DND-41 (cell line): ENCODE measurements around the gene CCNY.

Source experiments
- ATAC-seq: fragments of 200-7000 bp; cut with Tn5 transposase; 3 replicates; pipeline ENCODE4 v1.9.1; 2021; ENCODE audit warnings: low read depth; ENCODE audit not compliant: insufficient read depth
- DNase-seq: peaks from one replicate; pipeline ENCODE4 v3.0.0-alpha.2; 2020
- H2AFZ ChIP-seq: 2 replicates; pipeline ENCODE4 v1.6.0; 2012; ENCODE audit warnings: low read depth, low read length
- H3K27ac ChIP-seq: 2 replicates; pipeline ENCODE4 v1.5.1; 2012; ENCODE audit warnings: low read length, inconsistent platforms
- H3K27me3 ChIP-seq: fragments of 200-600 bp; sonication (generic); 2 replicates; pipeline ENCODE4 v1.6.0; 2012; ENCODE audit warnings: low read length, mild to moderate bottlenecking, inconsistent platforms; ENCODE audit not compliant: insufficient read depth, poor library complexity
- H3K36me3 ChIP-seq: 2 replicates; pipeline ENCODE4 v1.5.1; 2012; ENCODE audit warnings: low read length, inconsistent platforms; ENCODE audit not compliant: insufficient read depth
- H3K4me1 ChIP-seq: 2 replicates; pipeline ENCODE4 v1.5.1; 2012; ENCODE audit warnings: mild to moderate bottlenecking, low read length; ENCODE audit not compliant: insufficient read depth
- H3K4me2 ChIP-seq: 2 replicates; pipeline ENCODE4 v1.6.0; 2012; ENCODE audit warnings: mild to moderate bottlenecking, moderate library complexity, low read length, inconsistent platforms; ENCODE audit not compliant: insufficient read depth
- H3K4me3 ChIP-seq, 2 experiments: fragments of 200-600 bp in 1 of 2; shearing (Covaris generic) in 1 of 2; 2 replicates each; pipeline ENCODE4 v1.5.1; 2012 to 2016; ENCODE audit warnings: inconsistent platforms in 2 of 2, low read length in 2 of 2, mild to moderate bottlenecking in 2 of 2, low read depth in 1 of 2, moderate library complexity in 1 of 2
- H3K79me2 ChIP-seq: 2 replicates; pipeline ENCODE4 v1.6.0; 2012; ENCODE audit warnings: low read length, inconsistent platforms; ENCODE audit not compliant: insufficient read depth
- H3K9ac ChIP-seq: 2 replicates; pipeline ENCODE4 v1.6.0; 2012; ENCODE audit warnings: low read depth, mild to moderate bottlenecking, inconsistent platforms, low read length, moderate library complexity
- H3K9me3 ChIP-seq: 2 replicates; pipeline ENCODE4 v1.5.1; 2012; ENCODE audit warnings: low read length, moderate library complexity, mild to moderate bottlenecking, inconsistent platforms; ENCODE audit not compliant: insufficient read depth, severe bottlenecking
- H4K20me1 ChIP-seq: 2 replicates; pipeline ENCODE4 v1.6.0; 2012; ENCODE audit warnings: low read length; ENCODE audit not compliant: insufficient read depth
- EZH2 ChIP-seq: IDR thresholded peaks from 3 replicates; pipeline ENCODE4 v1.6.1; 2012; ENCODE audit warnings: borderline replicate concordance, low read depth, mild to moderate bottlenecking, moderate library complexity, low read length, inconsistent platforms; ENCODE audit not compliant: severe bottlenecking
- TF ChIP-seq, protein P1 (sequence below): IDR thresholded peaks from 2 replicates; pipeline ENCODE4 v1.5.1; 2012; ENCODE audit warnings: borderline replicate concordance, low read length, moderate library complexity, mild to moderate bottlenecking; ENCODE audit not compliant: poor library complexity, severe bottlenecking; ENCODE audit errors: extremely low read depth

Gene CCNY

DNA sequence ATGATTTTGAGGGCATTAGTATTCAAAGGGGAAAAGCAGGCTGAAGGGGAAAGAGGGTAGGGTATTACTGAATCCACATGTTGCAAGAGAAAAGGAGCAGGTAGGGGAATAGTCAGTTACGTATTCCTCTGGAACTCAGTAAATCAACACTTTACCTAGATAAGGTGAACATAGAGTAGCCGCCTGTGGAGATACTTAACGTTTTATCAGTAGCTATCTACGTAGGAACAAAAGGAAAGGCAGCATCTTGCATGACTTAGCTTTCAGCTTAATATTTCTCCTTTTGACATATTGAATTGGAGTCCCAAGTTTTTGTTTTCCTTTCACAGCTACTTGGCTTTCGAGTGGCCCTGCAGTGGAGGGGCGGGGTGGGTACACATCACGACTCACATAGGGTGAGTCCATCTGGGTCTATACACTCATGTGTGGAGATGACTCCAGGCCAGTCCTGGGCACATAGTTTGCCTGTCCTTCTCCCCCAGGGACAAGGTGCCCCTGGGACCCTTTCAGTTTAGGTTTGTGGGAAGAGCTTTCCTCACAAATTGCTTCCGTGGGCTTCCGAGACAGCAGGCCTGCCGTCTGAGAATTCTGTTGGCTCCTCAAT, 48.1 kb downstream of the CCNY start:
- ATAC-seq (no peak), DNase-seq (no peak)
- TF ChIP-seq EZH2: no peak
- TF ChIP-seq, protein P1, sequence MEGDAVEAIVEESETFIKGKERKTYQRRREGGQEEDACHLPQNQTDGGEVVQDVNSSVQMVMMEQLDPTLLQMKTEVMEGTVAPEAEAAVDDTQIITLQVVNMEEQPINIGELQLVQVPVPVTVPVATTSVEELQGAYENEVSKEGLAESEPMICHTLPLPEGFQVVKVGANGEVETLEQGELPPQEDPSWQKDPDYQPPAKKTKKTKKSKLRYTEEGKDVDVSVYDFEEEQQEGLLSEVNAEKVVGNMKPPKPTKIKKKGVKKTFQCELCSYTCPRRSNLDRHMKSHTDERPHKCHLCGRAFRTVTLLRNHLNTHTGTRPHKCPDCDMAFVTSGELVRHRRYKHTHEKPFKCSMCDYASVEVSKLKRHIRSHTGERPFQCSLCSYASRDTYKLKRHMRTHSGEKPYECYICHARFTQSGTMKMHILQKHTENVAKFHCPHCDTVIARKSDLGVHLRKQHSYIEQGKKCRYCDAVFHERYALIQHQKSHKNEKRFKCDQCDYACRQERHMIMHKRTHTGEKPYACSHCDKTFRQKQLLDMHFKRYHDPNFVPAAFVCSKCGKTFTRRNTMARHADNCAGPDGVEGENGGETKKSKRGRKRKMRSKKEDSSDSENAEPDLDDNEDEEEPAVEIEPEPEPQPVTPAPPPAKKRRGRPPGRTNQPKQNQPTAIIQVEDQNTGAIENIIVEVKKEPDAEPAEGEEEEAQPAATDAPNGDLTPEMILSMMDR: no peak
- Histone ChIP-seq H4K20me1 (peaks cover 37% of the 10 kb centered on the region; the same call in 1 of the 2 replicates), H3K4me2 (no peak overlapping the region), H2AFZ (no peak overlapping the region), H3K9ac (no peak overlapping the region), H3K27ac (no peak overlapping the region), H3K79me2 (peaks cover 94% of the 10 kb centered on the region), H3K4me3 (no peak overlapping the region), H3K9me3 (peaks cover 7% of the 10 kb centered on the region), H3K36me3 (no peaks in the 10 kb centered on the region), H3K27me3 (no peaks in the 10 kb centered on the region), H3K4me1 (peaks cover 8% of the 10 kb centered on the region)

- H4K20me1 ChIP-seq: peaks cover 21% of the 10 kb centered on the region; the same call in 1 of the 2 replicates
- H3K36me3 ChIP-seq: no peaks in the 10 kb centered on the region
- ATAC-seq: no peak
- H2AFZ ChIP-seq: no peak overlapping the region
- H3K4me2 ChIP-seq: no peak overlapping the region
- peaks cover 18% of the 10 kb centered on the region for H3K9me3 ChIP-seq
- H3K4me3 ChIP-seq: no peak overlapping the region
- TF ChIP-seq, protein P1: no peak
- no peak for TF ChIP-seq EZH2
- DNase-seq: no peak
- no peak overlapping the region for H3K27ac ChIP-seq
- H3K27me3 ChIP-seq: no peaks in the 10 kb centered on the region
- H3K79me2 ChIP-seq: peaks cover 93% of the 10 kb centered on the region
- H3K9ac ChIP-seq: no peak overlapping the region
- no peaks in the 10 kb centered on the region for H3K4me1 ChIP-seq
Measured at GRCh38 chr10:35386594-35387174, 50.4 kb downstream of the CCNY start.

GRCh38 chr10:35387768-35388167, 51.5 kb downstream of the CCNY start:
- TF ChIP-seq, protein P1: no peak
- no peak for TF ChIP-seq EZH2
- Histone ChIP-seq H3K9me3 (peaks cover 18% of the 10 kb centered on the region), H3K9ac (no peak overlapping the region), H3K79me2 (peaks cover 93% of the 10 kb centered on the region), H3K4me1 (no peaks in the 10 kb centered on the region), H3K36me3 (no peaks in the 10 kb centered on the region), H2AFZ (no peak overlapping the region), H3K4me3 (no peak overlapping the region), H3K4me2 (no peak overlapping the region), H4K20me1 (peaks cover 21% of the 10 kb centered on the region; the same call in 1 of the 2 replicates), H3K27me3 (no peaks in the 10 kb centered on the region), H3K27ac (no peak overlapping the region)
- no peak for DNase-seq
- no peak for ATAC-seq
